WERI-Rb-1 (cell line): ENCODE data around the gene TERF2IP.

ENCODE experiments used
- DNase-seq: peaks from one replicate; pipeline ENCODE4 v3.0.0-alpha.2; 2020
- H3K27ac ChIP-seq: fragments of 250-450 bp; sonication (Bioruptor Pico); 2 replicates; pipeline ENCODE4 v1.5.1; 2020; ENCODE audit warnings: mild to moderate bottlenecking, moderate library complexity
- H3K27me3 ChIP-seq: fragments of 250-450 bp; sonication (Bioruptor Pico); 2 replicates; pipeline ENCODE4 v1.5.1; 2021; ENCODE audit warnings: mild to moderate bottlenecking, low read depth, moderate library complexity; ENCODE audit not compliant: insufficient read depth, severe bottlenecking
- H3K36me3 ChIP-seq: fragments of 250-450 bp; sonication (Bioruptor Pico); 2 replicates; pipeline ENCODE4 v1.5.1; 2020; ENCODE audit warnings: mild to moderate bottlenecking, moderate library complexity
- H3K4me3 ChIP-seq: 2 replicates; pipeline ENCODE4 v1.5.1; 2011; ENCODE audit warnings: low read depth, mild to moderate bottlenecking, control low read depth, low read length
- H3K9me3 ChIP-seq: fragments of 250-450 bp; sonication (Bioruptor Pico); 2 replicates; pipeline ENCODE4 v1.5.1; 2021; ENCODE audit warnings: mild to moderate bottlenecking, moderate library complexity; ENCODE audit not compliant: severe bottlenecking
- TF ChIP-seq, protein P1 (sequence below): IDR thresholded peaks from 2 replicates; pipeline ENCODE4 v1.5.1; 2011; ENCODE audit warnings: low read depth, mild to moderate bottlenecking, control low read depth, inconsistent platforms, low read length

TERF2IP gene

DNA sequence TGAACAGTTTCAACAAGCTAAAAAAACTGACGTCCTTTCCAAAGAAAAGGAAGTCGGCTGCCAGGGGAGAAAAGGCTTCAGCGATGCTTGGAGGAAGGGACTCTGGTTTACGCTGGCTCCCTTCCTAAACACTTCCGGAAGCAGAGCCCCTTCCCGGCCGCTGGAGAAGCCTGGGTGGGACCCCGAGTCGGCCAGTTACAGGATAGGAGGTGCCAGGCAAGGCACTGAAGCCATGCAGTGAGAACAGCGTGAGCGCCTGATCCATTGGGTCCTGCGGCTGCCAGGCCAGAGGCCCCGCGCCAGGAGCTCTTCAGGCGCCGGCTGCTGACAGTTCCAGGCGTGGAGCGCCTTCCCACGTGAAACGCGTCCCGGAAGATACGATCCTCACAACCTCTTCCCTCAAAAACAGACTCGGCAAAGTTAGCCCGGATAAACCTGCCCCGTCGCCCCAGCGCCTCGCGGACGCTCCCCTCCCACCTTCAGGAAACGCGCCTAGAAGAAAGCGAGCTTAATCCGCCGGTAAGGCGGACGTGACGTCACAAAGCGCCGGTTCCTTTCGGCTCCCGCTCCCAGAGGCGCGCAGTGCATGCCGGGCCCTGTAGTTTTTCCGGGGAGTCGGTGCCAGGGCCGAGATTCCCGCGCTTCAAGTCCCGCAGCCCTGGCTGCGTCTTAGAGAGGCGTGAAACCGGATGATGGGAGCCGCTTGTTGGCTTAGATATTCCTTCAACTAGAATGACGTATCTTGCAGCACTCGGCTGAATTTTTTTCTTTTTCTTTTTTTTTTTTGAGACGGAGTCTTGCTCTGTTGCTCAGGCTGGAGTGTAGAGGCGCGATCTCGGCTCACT lies 24.6 kb upstream of the TERF2IP start, which contains the start of gene ADAT1:
TSS of gene ADAT1 (minus strand) at position 521 of the 845 bp plus-strand sequence. CDS start 2,482 bp downstream, outside the sequence.
- peak; percentile 97 for DNase-seq
- Histone ChIP-seq H3K9me3 (no peaks in the 10 kb centered on the region), H3K27me3 (no peaks in the 10 kb centered on the region), H3K36me3 (peaks cover 44% of the 10 kb centered on the region), H3K27ac (peak within 1 kb of the TSS; percentile 86), H3K4me3 (peak within 1 kb of the TSS; percentile 83)
- TF ChIP-seq, protein P1, sequence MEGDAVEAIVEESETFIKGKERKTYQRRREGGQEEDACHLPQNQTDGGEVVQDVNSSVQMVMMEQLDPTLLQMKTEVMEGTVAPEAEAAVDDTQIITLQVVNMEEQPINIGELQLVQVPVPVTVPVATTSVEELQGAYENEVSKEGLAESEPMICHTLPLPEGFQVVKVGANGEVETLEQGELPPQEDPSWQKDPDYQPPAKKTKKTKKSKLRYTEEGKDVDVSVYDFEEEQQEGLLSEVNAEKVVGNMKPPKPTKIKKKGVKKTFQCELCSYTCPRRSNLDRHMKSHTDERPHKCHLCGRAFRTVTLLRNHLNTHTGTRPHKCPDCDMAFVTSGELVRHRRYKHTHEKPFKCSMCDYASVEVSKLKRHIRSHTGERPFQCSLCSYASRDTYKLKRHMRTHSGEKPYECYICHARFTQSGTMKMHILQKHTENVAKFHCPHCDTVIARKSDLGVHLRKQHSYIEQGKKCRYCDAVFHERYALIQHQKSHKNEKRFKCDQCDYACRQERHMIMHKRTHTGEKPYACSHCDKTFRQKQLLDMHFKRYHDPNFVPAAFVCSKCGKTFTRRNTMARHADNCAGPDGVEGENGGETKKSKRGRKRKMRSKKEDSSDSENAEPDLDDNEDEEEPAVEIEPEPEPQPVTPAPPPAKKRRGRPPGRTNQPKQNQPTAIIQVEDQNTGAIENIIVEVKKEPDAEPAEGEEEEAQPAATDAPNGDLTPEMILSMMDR: no peak

DNA sequence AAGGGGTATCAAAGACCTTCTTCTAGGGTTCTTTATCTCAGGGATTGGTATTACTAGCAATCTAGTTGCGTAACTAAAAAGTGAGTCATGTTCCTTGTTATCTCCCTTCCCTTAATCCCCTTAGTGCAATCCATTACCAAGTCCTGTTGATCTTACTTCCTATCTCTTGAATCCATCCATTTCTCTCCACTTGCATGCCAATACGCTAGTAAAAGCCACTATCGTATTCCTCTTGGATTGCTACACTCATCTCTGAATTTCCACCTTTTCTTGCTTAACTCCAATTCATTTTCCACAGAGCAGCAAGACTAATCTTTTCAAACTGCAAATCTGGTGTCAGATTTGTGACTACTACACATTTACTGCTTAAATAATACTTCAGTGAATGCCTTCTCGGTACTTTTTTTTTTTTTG lies 22.6 kb upstream of the TERF2IP start:
- no peak for DNase-seq
- Histone ChIP-seq H3K27me3 (no peaks in the 10 kb centered on the region), H3K9me3 (no peaks in the 10 kb centered on the region), H3K27ac (no peak overlapping the region; the same call in 1 of the 2 replicates), H3K4me3 (no peak overlapping the region), H3K36me3 (peaks cover 56% of the 10 kb centered on the region)
- TF ChIP-seq, protein P1: no peak

DNA sequence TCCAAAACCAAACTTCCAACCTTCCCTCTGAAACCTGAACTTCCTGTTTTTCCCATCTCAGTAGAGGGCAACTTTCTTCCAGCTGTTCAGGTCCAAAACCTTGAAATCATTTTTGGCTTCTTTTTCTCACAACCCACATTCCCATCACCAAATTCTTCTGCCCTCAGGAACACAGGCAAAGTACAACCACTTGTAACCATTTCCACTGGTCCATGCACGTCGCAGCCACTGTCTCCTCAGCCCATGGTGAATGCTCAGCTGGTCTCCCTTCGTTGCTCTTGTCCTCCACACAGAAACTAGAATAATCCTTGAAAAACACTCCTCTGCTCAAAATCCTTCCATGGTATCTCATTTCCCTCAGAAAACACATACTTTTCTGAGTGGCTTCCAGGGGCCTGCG lies 20.8 kb upstream of the TERF2IP start:
- no peak for DNase-seq
- H3K27ac ChIP-seq: no peak overlapping the region
- TF ChIP-seq, protein P1: no peak
- H3K9me3 ChIP-seq: no peaks in the 10 kb centered on the region
- no peaks in the 10 kb centered on the region for H3K27me3 ChIP-seq
- H3K4me3 ChIP-seq: no peak overlapping the region
- peaks cover 70% of the 10 kb centered on the region for H3K36me3 ChIP-seq

DNA sequence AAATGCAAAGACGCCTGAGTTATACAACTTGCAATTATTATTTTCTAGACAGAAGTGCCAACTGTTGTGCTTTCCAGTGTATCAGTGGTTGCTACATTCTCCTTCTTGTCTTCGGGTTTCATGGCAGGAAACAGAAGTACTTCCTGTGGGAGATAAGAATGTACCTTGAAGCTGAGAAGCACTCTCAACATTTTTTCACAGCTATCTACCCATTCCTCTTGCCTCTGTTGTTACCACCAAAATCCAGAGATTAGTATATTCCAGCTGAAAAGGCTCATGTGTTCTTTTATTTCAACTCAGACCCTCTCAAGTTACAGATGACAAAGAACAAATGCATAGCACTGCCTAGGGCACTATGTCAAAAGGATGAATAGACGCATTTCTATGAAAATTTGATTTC lies 19.7 kb upstream of the TERF2IP start:
- Histone ChIP-seq H3K36me3 (peaks cover 81% of the 10 kb centered on the region), H3K27ac (no peak overlapping the region), H3K4me3 (no peak overlapping the region), H3K9me3 (no peaks in the 10 kb centered on the region), H3K27me3 (no peaks in the 10 kb centered on the region)
- no peak for DNase-seq
- TF ChIP-seq, protein P1: no peak

DNA sequence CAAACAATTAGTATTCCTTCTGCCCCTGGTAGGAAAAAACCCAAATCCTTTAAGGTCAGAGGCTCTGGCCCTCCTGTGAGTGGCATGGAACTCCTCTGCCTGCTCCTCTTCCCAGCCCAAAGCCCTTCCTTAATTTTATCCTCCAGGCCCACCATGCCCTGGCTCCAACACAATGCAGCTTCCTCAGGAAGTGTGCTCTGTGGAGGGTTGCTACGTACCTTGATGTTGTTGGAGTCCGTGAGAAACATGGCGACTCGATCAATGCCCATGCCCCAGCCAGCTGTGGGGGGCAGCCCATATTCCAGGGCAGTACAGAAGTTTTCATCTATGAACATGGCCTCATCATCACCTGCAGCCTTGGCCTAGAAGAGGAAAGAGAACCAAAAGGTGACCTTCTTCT lies 19.2 kb upstream of the TERF2IP start:
- Histone ChIP-seq H3K4me3 (no peak overlapping the region), H3K36me3 (peaks cover 86% of the 10 kb centered on the region), H3K27me3 (no peaks in the 10 kb centered on the region), H3K27ac (no peak overlapping the region), H3K9me3 (no peaks in the 10 kb centered on the region)
- TF ChIP-seq, protein P1: no peak
- DNase-seq: no peak
